Testis (tissue), 2 donors: Measurements from ENCODE around the gene ANXA10.

Experiments used
- POLR2A ChIP-seq: fragments of 450-650 bp; IDR thresholded peaks from one replicate; pipeline ENCODE4 v1.6.1; 2017; ENCODE audit warnings: antibody characterized with exemption, mild to moderate bottlenecking, moderate library complexity
- TF ChIP-seq, protein P1 (sequence below), 3 experiments: fragments of 450-650 bp in 2 of 3; fragments of 200-600 bp in 1 of 3; sonication (generic) in 1 of 3; IDR thresholded peaks; one replicate each; pipeline ENCODE4 v1.5.1; 2016 to 2019; ENCODE audit warnings: antibody characterized with exemption in 3 of 3, mild to moderate bottlenecking in 2 of 3, moderate library complexity in 1 of 3

DNA sequence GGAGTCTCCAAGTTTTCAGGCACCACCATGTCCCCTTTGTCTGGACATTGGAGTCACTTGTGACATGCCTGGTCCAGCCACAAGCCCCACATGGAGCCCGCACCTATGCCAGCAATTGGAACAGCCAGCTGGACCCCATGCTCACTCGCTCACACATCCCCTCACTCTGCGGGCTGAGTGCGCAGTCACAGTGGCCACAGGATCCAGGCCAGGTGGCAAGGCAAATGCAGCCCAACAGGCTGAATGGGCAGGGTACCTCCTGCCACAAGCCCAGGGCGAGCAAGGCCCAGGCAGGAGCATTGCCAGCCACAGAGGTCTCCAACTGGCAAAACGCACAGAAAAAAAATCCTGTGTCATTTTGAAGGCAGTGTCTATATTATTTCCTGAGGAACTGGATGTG lies 82.0 kb downstream of the ANXA10 start:
- TF ChIP-seq, protein P1, sequence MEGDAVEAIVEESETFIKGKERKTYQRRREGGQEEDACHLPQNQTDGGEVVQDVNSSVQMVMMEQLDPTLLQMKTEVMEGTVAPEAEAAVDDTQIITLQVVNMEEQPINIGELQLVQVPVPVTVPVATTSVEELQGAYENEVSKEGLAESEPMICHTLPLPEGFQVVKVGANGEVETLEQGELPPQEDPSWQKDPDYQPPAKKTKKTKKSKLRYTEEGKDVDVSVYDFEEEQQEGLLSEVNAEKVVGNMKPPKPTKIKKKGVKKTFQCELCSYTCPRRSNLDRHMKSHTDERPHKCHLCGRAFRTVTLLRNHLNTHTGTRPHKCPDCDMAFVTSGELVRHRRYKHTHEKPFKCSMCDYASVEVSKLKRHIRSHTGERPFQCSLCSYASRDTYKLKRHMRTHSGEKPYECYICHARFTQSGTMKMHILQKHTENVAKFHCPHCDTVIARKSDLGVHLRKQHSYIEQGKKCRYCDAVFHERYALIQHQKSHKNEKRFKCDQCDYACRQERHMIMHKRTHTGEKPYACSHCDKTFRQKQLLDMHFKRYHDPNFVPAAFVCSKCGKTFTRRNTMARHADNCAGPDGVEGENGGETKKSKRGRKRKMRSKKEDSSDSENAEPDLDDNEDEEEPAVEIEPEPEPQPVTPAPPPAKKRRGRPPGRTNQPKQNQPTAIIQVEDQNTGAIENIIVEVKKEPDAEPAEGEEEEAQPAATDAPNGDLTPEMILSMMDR (IDR thresholded peaks at IDR 0.05): no peak
- TF ChIP-seq POLR2A: no peak
